ENCODE data around the gene BEGAIN.

The BEGAIN gene

GRCh38 chr14:100594625-100594951 lies 7.4 kb upstream of the BEGAIN start:
- TF ChIP-seq, protein P1, sequence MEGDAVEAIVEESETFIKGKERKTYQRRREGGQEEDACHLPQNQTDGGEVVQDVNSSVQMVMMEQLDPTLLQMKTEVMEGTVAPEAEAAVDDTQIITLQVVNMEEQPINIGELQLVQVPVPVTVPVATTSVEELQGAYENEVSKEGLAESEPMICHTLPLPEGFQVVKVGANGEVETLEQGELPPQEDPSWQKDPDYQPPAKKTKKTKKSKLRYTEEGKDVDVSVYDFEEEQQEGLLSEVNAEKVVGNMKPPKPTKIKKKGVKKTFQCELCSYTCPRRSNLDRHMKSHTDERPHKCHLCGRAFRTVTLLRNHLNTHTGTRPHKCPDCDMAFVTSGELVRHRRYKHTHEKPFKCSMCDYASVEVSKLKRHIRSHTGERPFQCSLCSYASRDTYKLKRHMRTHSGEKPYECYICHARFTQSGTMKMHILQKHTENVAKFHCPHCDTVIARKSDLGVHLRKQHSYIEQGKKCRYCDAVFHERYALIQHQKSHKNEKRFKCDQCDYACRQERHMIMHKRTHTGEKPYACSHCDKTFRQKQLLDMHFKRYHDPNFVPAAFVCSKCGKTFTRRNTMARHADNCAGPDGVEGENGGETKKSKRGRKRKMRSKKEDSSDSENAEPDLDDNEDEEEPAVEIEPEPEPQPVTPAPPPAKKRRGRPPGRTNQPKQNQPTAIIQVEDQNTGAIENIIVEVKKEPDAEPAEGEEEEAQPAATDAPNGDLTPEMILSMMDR (IDR thresholded peaks at IDR 0.05; ENCODE audit: low read depth, low read length): no peak

GRCh38 chr14:100593751-100594624 lies 6.8 kb upstream of the BEGAIN start:
- DNase-seq (ENCODE audit: extremely low read depth, low read depth): no peak
- TF ChIP-seq, protein P1 (IDR thresholded peaks at IDR 0.05; ENCODE audit: low read depth, low read length): no peak

More at GRCh38 chr14:100594625-100594951, 7.4 kb upstream of the BEGAIN start:
- no peak for DNase-seq (ENCODE audit: extremely low read depth, low read depth)

DNA sequence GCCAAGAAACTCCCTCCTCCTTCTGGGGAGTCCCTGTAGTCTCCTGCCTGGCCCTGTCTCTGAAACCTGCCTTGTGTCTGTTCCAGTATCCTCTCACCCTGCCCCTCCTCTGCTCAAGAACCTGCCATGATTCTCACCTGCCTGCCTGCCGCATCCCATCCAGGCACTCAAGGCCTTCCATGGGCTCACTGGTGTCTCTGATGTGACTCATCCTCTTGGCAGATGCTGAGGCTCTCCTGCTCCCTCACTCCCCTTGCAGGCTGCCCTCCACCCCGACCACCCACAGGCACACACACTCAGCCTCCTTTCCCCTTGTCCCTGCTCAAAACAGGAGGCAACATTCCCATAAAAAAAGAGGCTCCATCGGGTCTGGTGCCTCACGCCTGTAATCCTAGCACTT lies 5.8 kb upstream of the BEGAIN start:
- DNase-seq (ENCODE audit: extremely low read depth, low read depth): no peak
- TF ChIP-seq, protein P1 (IDR thresholded peaks at IDR 0.05; ENCODE audit: low read depth, low read length): no peak

- TF ChIP-seq, protein P1 (IDR thresholded peaks at IDR 0.05; ENCODE audit: low read depth, low read length): no peak
- DNase-seq (ENCODE audit: extremely low read depth, low read depth): no peak
These were observed 5.3 kb upstream of the BEGAIN start for GRCh38 chr14:100592461-100592891.

DNA sequence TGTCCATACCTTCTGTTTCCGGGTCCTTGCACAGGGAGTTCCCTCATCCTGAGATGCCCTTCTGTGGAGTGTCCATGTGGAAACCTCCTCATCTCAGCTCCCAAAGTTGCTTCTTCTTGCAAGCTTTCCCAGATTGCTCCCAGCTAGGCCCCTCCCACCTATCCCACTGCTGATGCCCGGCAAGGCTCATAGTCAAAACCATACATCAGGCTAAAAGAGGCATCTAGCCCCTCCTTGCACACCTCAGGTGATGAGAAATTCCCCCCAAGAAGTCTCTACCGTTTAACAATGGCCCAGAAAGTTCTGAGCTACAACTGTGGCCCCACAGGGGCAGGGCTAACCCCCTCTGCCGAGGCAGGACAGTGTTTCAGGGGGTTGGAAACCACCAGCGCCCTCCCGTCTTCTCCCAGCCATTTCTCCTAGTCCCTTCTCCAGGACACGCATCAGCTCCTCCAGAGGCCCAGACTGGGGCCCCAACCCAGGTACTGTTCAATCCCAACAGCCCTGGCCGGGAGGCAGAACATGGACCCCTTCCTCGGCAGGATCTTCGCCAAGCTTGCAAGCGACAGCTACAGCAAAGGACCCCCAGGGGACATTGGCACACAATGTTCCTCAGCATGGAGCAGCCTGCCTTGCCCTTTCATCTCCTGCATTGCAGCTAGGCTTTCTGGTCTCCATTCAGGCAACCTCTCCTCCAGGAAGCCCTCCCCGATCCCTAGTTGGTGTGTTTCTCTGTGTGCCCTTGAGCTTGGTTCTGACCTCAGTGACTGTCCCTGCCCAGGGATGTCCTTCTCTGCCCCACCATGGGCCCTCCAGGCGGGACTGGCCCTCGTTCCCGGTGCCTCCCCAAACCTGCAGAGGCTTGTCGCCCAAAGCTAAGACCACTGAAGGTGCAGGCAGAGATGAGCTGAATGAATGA lies 4.5 kb upstream of the BEGAIN start:
- TF ChIP-seq, protein P1 (IDR thresholded peaks at IDR 0.05; ENCODE audit: low read depth, low read length): no peak
- no peak for DNase-seq (ENCODE audit: extremely low read depth, low read depth)

DNA sequence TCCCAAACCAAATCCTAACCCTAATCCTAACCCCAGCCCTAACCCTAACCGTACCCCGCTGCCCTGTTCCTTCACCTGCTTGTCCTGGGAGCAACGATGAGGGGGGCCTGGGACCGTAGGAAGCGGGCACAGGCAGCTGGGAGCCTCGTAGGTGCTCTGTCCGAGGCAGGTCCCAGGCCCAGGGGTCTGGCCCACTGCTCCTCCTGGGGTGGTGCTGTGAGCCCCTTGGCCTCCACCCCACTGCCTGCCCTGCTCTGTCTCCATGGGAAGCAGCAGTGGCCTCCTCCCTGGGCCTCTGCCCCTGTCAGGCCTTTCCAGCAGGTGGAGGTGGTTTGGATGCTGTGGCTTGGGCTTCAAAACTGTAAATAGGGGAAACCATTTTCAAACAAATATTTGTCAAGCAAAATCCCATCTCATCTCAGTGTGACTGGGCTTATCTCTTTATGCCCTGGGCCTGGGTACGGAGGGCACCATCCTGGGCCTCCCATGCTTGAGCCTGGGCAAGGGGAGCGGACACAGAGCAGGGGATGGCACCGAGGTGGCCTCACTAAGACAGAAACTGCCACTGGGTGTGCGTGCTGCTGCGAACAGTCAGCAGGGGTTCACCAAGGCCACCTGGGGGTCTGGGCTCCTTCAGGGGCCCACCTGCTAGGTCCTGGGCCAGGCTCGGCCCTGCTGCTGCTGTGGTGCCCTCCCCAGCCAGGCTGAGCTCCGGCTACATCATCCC lies 3.7 kb upstream of the BEGAIN start:
- no peak for DNase-seq (ENCODE audit: extremely low read depth, low read depth)
- TF ChIP-seq, protein P1 (IDR thresholded peaks at IDR 0.05; ENCODE audit: low read depth, low read length): no peak
